HG03097 (cell line): ENCODE measurements around the gene WASHC3.
"Not testable (repeated sequence)": the region's sequence is repeated elsewhere in the genome, so short reads cannot be mapped to it uniquely, and the experiment has no call there.

Experiments
- ATAC-seq: cut with Tn5 transposase; IDR thresholded peaks from one replicate; pipeline ENCODE4 v1.9.1; 2021; ENCODE audit not compliant: unreplicated experiment, low FRiP score

The WASHC3 gene, protein sequence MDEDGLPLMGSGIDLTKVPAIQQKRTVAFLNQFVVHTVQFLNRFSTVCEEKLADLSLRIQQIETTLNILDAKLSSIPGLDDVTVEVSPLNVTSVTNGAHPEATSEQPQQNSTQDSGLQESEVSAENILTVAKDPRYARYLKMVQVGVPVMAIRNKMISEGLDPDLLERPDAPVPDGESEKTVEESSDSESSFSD

DNA sequence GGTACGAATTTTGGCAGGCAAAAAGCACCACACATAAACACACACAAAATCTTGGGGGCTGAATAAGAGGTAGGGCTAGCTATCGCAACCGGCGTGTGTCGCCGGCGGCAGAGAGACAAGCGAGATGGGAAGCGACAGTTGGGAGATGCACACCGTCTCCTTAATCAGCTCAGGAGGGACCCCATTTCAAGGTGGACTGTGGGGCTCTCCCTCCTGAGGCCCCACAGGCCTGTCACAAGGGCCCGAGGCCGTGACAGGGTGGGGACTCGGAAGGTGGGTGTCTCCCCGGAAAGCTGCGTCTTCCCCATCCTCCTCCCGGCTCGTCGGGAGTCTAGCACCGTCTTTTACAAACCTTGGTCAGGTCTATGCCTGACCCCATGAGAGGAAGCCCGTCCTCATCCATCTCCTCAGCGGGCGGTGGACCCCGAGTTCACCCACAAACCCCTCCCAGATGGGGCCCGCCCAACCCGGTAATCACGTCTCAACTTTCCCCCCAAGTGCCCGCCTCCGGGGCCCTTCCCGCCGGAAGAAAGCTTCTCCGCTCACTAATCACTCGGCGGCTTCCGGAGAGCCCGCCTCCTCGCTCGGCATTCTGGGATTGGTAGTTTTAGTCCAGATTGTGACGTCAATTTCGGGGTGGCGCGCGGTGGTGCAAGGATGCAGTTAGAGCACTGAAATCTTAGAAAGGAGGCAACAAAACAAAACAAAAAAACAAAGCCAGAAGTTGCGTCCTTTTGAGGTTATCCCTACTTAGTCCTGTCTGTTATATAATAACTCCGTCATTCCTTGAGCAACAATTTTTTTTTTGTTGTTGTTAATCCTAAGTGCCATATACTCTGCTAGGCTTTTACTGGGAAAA, at the start of gene WASHC3:
Gene WASHC3 (minus strand): TSS at position 432 of the 859 bp plus-strand sequence. CDS start 29 bp downstream, at position 403.
- ATAC-seq: peak; percentile 91

DNA sequence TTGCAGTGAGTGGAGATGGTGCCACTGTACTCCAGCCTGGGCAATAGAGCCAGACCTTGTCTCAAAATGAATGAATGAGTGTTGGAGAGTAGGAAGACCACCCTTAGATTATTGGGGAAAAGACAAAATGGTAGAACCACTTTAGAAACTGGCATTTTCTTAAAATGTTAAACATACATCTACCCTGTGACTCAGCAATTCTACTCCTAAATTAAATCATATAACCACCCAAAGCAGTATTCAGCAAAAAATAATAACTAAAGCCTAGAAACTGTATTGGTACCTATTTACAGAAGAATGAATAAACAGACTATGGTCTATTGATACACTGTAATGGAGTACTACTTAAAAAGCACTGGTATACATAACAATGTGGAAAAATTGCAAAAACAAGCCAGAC, 49.0 kb upstream of the WASHC3 start:
- no peak for ATAC-seq

DNA sequence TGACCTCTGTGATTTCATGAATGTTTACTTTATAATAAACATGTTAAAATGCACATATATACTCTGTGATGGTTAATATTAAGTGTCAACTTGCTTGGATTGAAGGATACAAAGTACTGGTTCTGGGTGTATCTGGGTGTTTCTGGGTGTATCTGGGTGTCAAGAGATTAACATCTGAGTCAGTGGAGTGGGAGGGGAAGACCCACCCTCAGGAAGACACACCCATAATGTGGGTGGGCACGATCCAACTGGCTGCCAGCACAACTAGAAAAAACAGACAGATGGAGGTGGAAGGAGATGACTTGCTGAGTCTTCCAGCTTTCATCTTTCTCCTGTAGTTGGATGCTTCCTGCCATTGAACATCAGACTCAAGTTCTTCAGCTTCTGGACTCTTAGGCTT, 46.2 kb upstream of the WASHC3 start:
- ATAC-seq: no peak

DNA sequence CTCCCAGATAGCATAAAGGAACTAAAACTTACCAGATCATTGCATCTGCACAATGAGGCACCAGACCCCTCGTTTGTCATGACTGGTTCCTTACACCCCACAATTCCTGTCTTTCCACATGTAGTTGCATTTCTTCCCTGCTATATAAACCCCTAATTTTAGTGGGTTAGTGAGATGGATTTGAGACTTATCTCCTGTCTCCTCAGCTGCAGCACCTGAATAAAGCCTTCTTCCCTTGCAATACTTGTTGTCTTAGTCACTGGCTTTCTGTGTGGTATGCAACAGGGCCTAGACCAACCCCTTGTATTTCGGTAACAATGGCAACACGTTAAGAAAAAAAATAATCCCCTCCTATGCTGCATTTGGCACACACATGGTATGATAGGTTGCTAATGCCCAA, 45.1 kb upstream of the WASHC3 start:
- ATAC-seq: no peak

DNA sequence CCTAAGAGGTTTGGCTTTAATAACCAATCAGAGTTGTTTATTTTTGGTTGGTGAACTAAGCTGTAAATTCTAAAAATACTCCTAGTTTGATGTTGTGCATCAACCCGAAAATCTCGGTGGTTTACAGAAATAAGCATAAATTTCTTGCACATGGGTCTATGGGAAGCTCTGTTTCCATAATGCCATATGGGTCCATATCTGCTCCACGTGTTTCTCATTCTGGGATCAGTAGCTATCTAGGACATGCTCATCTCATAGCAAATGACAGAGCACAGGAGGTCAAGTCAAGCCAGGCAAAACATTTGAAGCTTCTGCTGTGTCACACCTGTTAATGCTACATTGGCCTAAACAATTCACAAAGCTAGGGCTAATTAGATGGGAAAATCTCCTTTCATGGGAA, 35.1 kb upstream of the WASHC3 start:
- no peak for ATAC-seq

DNA sequence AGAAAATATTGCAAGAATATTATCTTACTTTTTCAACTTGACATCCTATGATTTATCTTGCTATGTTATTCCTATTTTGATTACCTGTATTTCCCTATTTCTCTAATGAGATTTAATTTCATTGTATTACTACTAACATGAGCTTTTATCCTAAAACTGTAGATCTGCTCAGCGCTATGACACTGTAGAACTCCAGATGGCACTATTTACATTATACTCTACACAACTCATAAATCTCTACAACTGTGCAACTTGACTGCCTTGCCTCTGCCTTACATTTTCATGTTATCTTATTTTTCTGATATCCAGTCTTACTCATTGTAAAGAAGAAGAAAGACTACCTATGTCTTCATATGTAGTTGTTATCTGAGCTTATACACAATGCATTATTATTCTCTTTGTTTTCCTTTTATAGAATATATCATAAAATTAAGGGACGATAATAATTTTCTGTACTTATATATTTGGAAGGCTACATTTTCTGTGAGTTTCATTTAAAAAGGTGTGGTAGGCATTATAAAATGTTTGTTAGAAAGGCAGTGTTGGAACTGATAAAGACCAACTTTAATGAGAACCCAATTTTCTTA, 34.0 kb upstream of the WASHC3 start:
- ATAC-seq: no peak

DNA sequence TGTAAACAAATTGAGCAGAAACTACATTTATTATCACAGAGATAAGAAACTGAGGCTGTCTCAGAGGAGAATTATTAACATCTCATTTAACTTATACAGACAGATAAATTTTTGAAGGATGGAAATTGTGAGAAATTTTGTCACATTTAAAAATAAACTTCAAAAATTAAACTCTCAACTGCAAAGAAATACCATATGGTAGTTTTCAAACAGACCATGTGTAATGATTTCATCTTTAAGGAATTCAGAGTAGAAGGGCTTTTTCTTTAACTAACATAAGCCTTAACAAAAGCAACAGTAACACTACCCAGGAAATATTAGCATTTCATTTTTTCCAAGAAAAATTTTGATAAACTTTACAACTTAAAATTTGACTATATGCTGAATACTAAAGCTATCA, 31.5 kb upstream of the WASHC3 start:
- ATAC-seq: no peak

DNA sequence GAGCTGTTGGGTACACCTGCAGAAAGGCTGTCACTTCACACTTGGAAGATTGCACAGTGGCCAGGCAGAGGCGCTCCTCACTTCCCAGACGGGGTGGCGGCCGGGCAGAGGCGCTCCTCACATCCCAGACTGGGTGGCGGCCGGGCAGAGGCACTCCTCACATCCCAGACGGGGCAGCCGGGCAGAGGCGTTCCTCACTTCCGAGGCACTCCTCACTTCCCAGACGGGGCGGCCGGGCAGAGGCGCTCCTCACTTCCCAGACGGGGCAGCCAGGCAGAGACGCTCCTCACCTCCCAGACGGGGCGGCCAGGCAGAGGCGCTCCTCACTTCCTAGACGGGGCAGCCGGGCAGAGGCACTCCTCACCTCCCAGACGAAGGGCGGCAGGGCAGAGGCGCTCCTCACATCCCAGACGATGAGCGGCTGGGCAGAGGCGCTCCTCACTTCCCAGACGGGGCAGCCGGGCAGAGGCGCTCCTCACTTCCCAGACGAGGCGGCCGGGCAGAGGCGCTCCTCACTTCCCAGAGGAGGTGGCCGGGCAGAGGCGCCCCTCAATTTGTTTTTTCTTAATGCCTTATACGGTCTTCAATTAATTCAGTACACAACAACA, 27.5 kb upstream of the WASHC3 start:
- ATAC-seq: not testable (repeated sequence)

DNA sequence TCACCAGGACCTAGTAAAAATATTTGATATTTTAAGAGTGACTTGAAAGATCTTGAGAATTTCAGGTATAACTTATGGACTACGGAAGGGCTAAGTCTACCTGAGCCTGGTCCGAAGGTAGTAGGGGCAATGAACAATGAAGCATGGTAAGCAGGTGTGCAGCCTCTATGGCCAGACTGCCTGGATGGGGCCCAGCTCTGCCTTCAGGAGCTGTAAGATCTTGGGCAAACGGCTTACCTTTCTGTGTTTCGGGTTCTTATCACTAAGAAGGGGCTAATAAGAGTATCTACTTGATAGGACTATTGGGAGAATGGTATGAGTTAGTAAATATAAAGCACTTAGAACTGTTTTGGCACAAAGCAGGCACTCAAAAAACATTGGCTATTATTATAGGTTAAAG, 19.1 kb upstream of the WASHC3 start:
- no peak for ATAC-seq

DNA sequence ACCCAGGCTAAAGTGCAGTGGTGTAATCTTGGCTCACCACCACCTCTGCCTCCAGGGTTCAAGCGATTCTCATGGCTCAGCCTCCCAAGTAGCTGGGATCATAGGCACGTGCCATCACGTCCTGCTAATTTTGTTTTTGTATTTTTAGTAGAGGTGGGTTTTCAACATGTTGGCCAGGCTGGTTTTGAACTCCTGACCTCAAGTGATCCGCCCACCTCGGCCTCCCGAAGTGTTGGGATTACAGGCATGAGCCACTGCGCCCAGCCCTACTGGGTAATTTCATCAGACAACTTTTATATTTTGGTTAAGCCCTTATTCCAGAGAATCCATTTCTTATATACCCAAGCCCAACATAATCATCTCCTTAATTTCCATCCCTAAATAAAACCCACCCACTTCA, 10.3 kb upstream of the WASHC3 start:
- ATAC-seq: not testable (repeated sequence)

DNA sequence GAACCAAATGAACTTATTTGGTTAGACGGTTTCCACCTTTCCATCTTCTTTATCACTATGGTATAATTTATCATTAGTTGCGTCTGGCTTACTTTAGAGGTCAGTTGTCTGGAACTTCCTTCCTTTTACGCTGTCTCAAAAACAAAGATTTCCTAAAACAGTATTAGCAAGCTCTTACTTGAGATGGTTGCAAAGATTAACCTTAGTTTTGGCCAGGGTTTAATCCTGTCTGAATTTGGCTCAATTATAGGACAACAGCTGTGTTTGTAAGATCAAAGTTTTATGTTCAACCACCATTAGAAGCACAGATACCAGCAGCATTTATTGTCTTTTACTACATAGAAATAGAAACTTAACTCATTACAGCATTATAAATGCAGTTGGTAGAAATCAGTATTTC, 7.9 kb upstream of the WASHC3 start:
- ATAC-seq: no peak

DNA sequence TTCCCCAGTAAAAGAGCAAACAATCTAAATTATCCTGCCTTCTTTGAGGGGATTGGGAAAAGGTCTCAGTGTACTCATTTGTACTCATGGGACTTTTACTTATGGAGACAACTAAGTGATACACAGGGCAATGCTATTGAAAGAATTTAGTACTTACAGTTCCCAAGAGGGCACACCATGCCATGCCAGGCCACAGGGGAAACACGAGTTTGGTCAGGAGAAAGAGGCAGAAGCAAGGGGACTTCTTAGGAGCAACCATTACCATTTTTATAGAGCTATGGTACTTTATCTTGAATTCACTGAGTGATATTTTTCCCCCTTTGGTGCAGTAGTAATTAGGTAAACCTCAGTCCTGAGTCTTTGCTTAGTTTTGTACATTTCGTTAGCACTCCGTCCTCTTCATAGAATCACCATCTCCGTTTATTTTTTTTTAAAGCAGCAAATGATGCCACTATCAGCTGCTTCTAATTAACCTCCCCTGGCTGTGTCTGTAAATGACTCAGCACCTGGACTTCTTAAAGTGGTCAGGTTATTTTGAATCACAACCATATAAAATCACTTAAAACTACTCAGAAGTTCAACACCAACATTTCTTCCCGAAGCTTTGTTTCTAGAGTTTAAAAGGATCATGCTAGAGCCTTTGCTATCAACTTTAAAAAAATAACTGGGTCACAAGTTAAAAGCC, 5.9 kb upstream of the WASHC3 start:
- ATAC-seq: no peak

DNA sequence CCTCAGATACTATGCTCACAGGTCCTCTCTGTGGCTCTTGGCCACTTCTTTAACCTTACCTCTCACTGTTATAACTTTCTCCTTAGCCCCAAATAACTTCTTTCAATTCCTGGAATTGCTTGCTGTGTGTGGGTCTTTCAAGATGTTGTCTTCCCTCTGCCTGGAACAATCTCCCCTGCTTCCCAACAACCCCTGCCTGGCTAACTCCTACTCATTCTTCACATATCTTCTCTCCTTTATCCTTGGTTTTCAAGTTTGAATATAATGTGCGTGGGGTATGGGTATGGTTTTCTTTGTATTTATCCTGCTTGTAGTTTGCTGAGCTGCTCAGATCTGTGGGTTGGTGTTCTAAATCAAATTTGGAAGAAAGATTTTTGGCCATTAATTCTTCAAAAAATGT, 2.7 kb upstream of the WASHC3 start:
- ATAC-seq: no peak

DNA sequence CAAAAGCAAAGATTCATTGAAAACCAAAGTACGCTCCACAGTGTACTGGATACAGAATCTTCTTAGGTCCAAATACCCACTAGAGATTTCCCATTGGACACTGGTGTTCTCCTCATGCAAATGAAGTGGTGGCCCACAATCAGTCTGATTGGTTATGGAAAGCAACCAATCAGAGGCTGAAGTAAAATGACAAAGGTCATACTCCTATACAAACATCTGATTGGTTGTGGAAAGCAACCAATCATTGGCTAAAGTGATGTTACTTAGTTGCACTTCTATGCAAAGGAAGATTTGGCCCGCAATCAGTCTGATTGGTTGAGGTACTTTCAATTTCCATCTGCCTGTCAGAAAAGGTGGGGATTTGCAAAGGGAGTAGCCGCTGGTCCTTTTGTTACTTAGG, 1.3 kb upstream of the WASHC3 start:
- no peak for ATAC-seq

DNA sequence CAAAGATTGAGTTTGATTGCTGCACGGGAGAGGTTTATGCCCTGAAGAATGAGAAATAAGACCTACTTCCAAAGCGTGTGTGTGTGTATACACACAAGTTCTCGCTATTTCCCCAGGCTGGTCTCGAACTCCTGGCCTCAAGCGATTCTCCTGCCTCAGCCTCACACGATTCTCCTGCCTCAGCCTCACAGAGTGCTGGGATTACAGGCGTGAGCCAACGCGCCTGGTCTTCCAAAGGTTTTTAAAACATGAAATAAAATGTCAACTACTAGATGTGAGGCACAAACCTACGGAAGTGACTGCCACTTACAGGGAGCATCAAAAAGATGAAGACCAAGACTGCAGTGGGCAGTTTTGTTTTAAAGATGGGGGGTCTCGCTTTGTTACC, 622 bp upstream of the WASHC3 start:
- no peak for ATAC-seq

DNA sequence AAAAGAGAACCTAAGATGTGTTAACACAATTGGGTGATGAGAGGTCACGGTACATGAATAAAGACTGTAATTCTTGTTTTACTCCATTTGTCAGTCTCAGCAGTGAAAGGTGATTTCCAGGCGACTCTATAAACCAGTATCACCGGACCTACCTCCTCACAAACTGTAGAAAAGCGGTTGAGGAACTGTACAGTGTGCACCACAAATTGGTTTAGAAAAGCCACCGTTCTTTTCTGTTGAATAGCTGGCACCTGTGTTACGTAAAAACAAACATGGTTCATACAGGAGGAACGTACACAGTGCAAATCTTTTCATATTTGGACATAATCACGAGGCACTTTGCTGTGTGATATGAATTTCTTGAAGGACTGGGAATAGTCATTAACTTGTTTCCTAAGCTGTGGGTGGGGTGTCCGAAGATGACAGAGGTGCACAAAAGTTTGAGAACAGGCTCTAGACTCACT, 663 bp downstream of the WASHC3 start:
- peak; percentile 38 for ATAC-seq

DNA sequence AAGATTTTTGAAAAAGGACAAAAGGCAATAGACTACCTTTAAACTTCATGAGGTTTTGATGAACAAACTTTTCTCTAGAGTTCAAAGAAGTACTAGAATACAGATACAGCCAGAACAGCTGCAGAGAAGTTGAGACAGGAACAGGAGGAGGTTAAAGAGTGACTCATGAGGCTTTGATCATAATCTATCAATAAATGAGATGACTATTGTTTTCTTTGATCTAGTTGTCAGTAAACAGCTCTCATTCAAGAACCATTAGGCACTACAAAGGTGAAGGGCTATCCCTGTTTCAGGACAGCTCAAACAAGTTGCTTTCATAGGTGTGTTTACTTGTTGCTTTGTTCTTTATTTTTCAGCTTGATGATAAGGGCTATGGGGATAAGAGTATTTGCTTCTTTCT, 2.4 kb downstream of the WASHC3 start:
- ATAC-seq: no peak

DNA sequence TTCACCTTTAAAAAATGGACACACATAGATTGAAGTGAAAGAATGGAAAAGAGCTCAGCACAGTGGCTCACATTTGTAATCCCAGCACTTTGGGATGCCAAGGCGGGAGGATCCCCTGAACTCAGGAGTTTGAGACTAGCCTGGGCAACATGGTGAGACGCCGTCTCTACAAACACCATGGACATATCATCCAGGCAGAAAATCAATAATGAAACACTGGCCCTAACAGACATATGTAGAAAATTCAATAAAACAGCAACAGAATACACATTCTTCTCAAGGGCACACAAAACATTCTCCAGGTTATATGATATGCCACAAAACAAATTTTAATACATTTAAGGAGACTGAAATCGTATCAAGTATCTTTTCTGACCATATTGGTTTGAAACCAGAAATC, 7.4 kb downstream of the WASHC3 start:
- no peak for ATAC-seq

DNA sequence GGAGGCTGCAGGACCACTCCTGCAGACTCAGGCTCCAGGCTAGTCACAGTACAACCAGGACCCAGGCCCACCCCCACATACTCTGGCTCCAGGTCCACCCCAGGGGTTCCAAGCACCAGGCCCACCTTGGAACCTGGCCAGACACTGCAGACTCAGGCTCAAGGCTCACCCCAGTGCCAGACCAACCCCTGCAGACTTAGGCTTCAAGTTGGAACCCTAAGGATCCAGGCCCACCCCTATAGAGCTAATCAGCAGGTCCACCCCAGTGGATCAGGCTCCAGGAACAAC, 8.8 kb downstream of the WASHC3 start:
- ATAC-seq: no peak

DNA sequence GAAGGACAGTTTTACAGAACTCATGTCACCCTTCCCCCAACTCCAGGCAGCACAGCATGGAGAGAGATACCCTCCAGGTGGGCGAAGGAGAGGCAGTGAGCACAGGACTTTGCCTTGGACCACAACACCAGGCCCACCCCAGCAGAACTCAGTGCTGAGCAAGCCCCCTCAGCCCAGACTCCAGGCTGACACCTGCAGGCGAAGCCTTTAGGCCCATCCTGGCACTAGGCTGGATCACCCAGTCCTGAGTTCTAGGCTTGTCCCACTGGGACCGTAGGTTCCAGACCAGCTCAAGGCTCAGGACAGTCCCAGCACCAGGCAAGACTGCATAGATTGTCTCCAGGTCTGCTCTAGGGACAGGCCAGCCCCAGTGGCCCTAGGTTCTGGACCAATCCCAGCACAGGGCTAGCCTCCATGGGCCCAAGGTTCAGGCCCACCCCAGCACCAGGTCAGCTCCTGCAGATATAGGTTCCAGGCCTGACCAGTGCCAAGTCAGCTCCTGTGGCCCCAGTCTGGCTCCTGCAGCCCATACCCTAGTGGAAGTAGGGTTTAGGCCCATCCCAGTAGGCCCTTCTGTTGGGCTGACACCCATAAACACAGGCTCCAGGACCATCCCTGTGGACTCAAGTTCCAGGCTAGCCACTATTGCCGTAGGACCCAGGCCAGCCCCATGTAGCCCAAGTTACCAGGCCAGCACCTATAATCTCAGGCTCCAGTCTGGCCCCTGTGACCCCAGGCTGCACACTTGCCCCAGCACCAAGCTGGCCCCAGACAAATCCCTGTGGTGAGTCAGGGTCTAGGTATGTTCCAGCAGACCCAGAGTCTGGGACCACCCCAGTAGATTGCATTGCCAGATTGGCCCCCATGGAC, 9.4 kb downstream of the WASHC3 start:
- no peak for ATAC-seq
